GM19043 (cell line): ENCODE data around the gene SAMD4A.
"Not testable (repeated sequence)": the region's sequence is repeated elsewhere in the genome, so short reads cannot be mapped to it uniquely, and the experiment has no call there.

ENCODE experiments used
- ATAC-seq: cut with Tn5 transposase; IDR thresholded peaks from one replicate; pipeline ENCODE4 v1.9.1; 2021; ENCODE audit warnings: low read depth; ENCODE audit not compliant: unreplicated experiment

SAMD4A gene

DNA sequence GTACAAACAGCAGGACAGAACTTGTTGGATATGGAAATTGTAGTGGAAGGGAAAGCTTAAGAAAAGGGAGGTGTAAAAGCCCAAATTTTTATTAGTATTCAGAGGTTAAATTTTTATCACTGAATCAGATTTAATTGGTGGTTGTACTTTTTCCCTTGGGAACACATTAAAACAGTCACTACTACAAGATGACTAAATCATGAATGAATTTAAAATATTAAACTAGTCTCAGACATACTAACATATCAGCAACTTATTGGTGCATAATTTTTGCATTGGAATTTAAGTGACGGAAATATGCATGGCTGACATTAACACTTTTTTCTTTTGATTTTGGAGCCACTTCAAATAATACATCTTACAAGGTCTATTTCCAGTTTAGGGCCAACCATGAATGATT, 27.6 kb downstream of the SAMD4A start:
- ATAC-seq = no peak

DNA sequence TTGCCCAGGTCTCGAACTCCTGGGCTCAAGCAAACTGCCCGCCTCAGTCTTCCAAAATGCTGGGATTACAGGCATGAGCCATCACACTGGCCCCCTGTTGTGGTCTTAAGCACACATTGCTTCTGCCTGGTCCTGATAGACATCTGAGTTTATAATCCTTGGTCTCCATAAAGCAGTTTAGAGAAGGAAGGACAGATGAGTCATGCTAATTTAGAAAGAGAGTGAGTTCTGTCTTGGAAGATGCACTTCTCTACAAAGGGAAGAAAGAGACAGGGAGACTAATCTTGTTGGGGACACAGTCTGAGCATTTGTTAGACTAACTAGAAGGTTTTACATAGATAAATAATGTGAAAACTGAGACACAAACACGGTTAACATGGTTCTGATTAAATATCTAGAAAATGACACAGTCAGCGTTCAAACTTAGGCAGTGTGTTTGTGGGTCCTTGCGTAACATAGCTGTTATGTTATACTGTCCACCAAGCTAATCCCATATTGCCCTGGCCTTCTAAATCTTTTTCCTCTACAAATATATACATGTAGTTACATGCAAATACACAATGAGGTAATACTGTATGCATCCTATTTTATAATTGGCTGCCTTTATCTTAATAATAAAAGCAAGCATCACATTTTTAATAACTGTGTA, 31.0 kb downstream of the SAMD4A start:
- ATAC-seq = no peak

DNA sequence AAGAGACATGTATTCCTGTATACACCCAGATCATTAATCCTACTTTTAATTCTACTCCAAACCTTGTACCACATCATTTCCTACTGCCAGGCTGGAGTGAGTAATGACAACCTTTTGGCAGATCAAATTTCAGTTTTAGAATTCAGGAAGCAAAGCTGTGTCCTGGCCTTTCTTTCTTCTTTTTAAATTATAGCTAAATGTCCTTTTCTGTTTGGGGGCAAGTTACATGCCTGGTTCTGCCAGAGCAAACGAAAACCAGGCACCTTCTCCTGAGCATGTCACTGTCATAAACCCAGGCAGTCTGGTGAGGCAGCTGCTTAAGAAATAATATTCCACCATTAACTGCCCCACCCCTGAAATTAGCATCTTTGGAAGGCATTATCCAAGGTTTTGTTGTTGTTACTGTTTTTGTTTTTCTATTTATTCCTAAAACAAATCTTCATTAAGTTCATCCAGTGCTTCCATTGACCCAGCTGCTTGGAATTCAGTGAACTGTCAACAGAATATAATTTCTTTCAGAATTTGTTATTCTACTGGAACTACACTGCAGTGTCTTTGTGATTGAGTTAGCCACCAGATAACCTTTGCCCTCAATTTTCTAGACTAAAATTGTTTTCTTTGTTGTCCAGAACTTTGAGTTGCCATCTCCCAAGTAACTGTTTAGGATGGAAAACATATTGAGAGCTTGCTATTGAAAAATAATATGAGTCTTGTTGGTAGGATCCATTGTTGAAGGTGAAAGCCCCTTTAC, 33.2 kb downstream of the SAMD4A start:
- no peak for ATAC-seq

DNA sequence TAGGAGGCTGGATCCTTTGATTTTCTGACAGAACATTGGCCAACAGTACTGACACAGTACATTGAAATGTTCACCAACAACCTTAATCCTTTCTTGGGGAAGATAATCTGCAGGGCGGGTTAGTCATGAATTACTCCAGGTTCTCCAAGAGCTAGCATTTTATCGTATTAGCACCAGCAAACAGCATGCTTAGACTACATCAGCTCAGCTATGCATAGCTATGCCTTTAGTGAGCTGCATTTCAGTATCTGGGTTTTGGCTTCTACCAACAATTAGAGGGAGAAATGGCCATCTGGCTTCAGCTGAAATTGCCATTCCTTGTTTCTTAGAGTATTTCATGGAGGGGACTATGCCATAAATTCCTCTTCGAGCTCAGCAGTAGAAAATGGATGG, 33.8 kb downstream of the SAMD4A start:
- no peak for ATAC-seq

DNA sequence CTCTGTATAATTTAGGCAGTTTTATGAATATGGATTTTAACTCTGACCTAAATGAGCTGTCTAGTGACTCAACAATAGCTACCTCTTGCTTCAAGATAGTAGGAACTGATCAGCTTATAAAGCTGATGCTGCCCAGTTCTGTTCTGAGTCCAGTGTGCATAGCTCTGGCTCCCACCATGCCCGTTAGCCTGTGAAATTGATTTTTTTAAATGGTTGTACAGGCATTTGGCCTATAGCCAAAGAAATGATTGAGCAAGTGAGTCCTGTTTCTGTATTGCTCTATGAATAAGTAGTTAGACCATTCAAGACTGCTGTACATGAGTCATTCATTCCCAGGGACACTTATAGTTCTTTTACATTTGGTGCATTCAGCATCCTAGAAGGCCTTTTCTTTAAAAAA, 36.4 kb downstream of the SAMD4A start:
- ATAC-seq = no peak

DNA sequence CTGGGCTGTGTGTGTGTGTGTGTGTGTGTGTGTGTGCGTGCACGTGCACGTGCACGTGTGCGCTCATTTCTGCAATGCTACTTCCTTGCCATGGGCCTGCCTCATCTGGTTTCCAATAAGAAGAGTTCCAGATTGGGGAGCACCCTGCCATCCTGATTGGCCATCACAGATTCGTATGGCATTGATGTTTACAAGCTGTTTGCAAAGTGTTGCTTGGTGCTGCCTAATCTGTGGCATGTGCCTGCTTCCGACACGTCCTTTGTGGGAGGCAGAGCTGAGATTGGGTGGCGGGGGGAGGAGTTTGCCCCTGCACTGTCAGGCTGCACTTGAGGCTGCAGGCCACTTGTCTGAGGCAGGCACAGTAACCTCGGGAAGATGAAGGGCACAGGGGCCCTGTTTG, 39.2 kb downstream of the SAMD4A start:
- no peak for ATAC-seq

DNA sequence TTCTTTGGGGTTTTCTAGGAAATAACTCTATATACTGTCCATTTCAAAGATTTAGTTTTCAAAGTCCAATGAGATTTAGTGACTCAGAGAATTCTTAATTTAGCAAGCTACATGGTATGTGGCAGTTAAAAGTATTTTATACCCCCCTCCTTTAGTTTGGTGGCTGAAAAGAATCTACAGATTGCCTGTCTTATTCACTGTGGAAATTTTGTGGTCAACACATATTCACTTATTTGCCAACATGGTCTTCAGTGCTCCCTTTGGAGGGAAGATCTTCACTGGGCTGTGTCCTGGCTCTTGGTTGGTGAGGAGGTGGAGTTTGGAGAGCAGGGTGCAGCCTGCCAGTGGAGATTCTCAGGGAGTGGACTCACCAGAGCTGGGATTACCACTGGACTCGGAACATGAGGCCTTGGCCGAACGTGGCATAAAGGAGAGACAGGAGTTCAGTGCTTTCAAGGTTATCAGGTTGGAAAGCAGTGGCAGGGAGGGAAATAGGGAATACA, 39.8 kb downstream of the SAMD4A start:
- ATAC-seq = no peak

DNA sequence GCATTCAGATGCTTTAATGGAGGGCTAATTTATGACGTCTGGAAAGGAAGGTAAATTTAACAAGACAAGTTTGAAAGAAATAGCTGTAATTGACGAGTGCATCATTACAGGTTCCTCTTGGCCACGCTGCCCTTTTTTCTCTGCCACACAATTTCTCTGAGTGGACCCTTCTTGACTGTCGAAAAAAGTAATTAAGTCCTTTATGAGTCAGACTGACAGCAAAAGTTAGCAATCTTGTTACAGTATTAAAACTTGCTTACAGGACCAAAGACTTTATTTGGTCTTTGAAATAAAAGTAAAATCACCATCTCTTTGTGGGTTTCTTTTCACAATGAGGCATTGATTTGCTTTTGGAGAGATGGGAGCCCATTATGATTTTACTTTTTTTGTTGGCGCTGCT, 42.6 kb downstream of the SAMD4A start:
- no peak for ATAC-seq

DNA sequence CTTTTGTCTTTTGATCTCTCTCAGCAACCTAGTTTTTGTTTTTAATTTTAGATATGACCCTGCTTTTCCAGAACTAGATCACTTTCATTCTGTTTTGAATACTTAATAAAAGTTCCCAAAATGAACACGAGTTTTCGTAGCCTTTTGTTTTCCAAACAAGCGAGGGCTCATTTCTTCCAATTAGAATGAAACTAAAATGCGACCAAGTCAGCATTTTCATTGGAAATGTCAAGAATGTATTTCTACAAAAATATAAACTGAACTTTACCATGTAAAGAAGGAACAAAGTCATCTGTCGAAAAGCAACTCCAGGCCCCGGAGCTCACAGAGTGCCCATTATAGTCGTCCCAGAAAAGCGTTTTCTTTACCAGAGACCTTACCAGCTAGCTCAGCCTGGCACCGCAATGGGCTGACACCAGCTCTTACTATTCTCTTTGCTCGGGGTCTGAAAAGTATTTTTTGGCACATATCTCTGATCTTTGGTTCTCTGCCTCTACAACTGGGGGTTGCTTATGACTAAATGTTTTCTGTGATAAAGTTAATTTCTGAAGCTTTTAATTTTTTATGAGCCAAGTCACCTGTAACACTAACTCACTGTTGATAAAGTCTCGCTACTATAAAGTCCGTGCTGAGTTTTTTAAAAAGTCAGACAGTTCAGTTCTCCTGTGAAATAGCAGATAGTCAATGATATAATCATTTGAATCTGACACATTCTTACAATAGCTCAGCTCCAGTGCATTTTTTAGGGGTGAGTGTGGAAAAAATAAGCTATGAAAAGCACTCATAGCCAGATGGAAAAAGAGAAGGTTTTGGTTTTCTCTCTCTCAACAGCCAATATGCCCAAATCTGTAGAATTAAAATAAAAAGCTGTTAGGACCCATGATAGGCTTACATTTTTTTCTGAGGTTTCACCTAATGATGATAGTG, 43.4 kb downstream of the SAMD4A start:
- no peak for ATAC-seq

DNA sequence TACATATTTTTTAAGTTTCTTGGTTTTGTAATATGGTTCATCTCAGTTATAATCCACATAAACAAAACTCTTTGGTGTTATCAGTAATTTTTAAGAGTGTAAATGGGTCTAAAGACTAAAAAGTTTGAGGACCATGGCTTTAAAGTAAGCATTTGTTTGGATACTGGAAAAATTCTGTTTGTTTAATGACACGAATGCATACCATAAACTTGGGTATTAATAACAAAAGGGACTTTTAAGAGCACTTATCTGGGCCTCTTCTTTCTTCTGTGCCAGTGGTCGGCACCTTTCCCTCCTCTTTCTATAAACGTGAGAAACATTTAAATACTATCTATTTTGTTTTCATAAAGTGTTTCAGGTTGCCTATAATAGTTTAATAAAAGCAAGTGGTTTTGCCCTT, 47.4 kb downstream of the SAMD4A start:
- no peak for ATAC-seq

DNA sequence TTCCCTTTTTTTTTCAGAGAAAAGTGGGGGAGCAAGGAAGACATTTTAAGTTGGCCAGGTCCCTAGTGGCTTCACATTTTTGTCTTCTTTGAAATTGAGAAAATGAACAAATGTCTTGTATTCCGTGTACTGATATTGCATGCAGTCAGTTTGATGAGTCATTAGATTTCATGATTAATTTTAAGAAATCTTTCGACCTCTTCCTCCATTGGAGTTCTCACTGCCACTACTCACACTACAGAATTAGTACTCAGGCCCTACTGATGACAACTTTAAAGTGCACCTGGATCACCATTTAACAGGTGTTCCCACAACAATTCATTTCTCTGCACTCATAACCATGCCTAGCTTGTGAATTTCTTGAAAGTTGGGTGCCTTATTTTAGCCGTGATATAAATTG, 50.5 kb downstream of the SAMD4A start:
- ATAC-seq = no peak

DNA sequence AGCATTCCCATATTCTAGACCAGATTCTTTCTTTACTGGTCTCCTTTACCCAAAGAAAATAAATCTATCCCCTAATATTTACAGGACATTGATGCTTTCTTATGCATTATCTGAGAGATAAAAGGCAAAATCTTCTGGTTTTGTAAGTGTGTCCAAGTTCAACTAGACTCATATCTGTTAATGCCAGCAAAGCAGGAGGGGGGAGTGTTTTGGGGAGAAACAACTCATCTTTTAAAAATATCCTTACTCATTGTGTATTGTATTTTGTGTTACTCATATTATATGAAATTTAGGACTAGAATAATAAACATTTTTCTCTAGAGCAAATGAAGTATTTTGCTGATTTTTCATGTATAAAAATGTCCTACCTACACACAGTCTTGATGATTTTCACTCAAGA, 54.8 kb downstream of the SAMD4A start:
- no peak for ATAC-seq

DNA sequence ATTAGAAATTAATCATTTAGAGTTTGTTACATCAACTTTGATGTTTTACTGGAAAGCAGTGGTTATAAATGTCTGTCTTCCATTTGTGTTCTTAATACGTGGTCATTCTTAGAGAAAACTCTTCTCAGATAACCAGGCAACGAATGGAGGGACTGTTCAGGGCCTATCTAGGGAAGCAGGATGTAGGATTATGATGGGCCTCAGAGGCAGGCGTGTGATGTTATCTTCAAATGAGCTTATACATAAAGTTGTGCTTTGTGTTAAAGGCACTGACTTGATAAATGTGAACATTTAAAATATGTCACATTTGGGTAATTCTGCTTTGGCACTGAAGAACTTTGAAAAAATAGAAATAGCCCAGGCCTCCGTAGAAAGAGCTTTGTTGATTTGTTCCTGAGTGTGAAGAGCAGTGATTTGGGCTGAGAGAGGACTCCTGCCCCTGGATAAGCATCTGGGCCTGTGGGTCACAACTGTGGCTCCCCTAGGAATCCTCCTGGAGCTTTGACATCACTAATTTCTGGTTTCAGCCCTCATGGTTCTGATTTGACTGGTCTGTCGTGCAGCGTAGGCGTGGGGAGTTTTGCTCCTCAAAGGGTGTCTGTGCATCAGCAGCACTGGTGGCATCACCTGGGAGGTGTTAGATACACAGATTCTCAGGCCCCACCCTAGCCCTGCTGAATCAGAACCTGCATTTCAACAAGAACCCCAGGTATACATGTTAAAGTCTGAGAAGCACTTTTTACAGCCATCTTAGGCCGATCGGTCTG, 55.4 kb downstream of the SAMD4A start:
- peak; percentile 76 for ATAC-seq

DNA sequence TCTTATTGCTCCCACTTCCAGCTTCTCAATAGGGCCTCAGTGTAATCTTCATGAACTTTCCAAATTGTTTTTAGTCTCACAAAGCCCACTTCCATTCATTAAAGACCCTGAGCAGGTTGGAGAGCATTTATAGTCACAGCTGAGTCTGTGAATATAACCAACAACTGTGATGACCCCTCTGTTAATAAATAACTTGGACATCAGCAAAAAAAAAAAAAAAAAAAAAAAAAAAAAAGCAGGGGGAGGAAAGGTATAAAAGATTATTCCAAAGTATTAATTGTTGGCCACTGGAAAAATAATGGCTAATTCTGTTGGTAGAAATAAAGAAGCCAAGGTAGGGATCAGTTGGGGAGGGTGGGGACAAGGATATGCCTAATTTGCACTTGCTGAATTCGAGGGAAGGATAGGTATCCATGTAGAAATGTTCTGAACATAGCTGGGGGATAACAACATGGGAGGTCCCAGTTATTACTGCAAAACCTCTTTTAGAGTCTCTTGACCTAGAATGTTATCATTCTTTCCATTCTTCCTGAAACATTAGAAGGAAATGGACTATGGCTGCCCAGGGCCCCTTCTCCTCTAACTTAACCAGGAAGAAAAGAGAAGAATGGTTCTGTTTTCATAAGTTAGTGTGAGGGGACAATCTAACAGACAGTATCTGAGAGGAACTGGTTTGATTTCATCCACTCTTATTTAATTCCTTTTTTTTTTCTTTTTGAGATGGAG, 56.5 kb downstream of the SAMD4A start:
- ATAC-seq = no peak

DNA sequence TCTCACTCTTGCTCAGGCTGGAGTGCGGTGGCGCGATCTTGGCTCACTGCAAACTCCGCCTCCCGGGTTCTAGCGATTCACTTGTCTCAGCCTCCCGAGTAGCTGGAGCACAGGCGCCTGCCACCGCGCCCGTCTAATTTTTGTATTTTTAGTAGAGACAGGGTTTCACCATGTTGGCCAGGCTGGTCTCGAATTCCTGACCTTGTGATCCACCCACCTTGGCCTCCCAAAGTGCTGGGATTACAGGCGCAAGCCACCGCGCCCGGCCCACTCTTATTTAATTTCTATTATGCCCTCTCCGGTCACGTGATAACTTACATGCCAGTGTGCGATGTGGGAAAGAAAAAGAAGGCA, 57.1 kb downstream of the SAMD4A start:
- not testable (repeated sequence) for ATAC-seq

DNA sequence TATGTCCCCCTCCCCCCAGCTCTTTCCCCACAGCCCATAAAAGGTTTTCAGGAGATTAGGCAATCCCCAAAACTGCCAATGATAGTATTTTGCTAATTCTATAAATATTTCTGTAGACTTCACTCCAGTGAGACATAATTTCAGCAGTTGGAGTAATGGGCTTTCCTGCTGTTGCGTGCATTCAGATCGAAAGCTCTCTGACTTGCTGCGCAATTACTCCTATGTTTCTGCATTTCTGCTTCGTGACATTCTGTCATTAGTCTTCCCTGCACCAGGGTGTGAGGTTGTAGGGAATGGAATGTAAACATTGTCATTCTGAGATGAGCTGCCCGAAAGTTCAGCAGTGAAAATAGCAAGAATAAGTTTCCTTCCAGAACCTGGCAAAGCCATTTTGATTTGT, 58.2 kb downstream of the SAMD4A start:
- ATAC-seq = no peak

DNA sequence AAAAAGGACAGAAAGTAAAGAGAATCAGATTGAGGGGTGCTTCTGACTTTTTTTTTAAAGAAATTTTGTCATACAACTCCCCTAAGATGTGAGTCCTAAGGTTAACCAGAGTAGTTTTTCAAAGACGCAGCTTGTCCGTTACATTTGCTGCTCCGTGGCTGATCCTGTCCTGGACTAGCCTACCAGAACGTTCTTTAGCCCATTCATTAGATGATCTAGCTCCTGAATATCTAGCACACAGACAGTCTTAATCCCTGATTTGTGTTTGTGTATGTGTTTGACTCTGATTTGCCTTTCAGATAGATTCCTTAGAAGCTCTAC, 60.3 kb downstream of the SAMD4A start:
- ATAC-seq = no peak

DNA sequence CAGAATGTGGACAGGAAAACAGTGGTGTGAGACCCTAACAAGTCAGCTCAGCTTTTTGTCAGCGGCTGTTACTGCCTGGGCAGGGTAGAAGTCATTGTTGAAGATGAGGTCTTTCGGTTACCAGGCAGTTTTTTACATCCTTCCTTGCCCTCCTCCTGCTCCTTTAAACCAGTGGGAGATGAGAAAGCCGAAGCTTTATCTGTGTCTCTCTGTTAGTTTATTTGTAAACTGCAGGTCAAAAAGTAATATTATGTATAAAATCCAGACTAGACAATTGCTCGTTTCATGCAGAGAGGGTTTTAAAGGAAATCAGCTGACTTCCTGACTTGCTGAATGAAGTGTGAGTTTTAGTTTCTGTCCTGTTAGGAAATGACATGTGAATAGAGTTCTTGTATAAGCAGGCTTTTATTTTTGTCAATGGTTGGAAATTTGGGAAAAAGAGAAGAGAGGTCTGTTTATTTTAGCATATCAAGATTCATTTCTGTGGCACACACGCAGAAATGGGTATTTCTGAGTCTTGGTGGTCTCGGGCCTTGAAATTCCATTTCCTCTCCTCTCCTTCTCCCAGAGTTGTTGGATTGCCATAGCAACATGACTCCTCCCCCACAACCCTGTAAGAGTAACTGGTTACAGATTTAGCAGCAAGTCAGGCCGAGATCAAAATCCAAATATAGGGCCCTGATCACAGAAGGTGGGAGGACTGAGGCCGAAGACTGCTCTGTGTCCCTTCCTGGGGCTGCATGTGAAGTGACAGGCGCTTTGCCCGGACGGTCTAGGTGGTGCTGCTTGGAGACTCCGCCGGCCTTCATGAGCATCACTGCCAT, 60.8 kb downstream of the SAMD4A start:
- ATAC-seq = peak; percentile 63

DNA sequence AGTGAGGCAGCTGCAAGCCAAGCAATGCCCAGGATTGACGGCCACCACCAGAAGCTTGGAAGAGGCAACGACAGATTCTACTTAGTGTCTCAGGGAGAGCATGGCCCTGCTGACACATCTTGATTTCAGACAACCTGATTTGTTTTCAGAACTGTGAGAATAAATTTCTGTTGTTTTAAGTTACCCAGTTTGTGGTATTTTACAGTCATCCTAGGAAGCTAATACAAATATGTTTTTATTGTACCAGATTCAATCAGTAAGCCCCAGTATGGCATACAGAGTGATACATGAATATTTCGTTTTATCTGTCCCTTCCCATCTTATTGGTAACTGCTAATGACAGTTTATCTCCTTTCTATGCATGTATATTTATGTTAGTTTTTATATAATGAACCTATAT, 62.3 kb downstream of the SAMD4A start:
- ATAC-seq = no peak
